HG03342 (cell line): ENCODE data around the gene NPHP4.

Experiments
- ATAC-seq: cut with Tn5 transposase; IDR thresholded peaks from one replicate; pipeline ENCODE4 v1.9.1; 2021; ENCODE audit warnings: mild to moderate bottlenecking, moderate library complexity; ENCODE audit not compliant: unreplicated experiment

NPHP4 gene

GRCh38 chr1:6004412-6005123 lies 12.3 kb upstream of the NPHP4 start:
- ATAC-seq: no peak

GRCh38 chr1:6003568-6004411 lies 11.6 kb upstream of the NPHP4 start:
- no peak for ATAC-seq

- no peak for ATAC-seq
Measured at GRCh38 chr1:6002714-6003501, 10.7 kb upstream of the NPHP4 start.

- ATAC-seq: no peak
Measured at GRCh38 chr1:6001992-6002576, 9.9 kb upstream of the NPHP4 start.

GRCh38 chr1:6000444-6001288 lies 8.4 kb upstream of the NPHP4 start:
- ATAC-seq: no peak

GRCh38 chr1:5999711-6000443 lies 7.7 kb upstream of the NPHP4 start:
- ATAC-seq: no peak

GRCh38 chr1:5998906-5999301 lies 6.7 kb upstream of the NPHP4 start:
- no peak for ATAC-seq

GRCh38 chr1:5998051-5998905 lies 6.1 kb upstream of the NPHP4 start:
- ATAC-seq: no peak

GRCh38 chr1:5997316-5997715 lies 5.1 kb upstream of the NPHP4 start:
- no peak for ATAC-seq

GRCh38 chr1:5996641-5997270 lies 4.5 kb upstream of the NPHP4 start:
- no peak for ATAC-seq

GRCh38 chr1:5995871-5996630 lies 3.8 kb upstream of the NPHP4 start:
- no peak for ATAC-seq

GRCh38 chr1:5994713-5995621 lies 2.7 kb upstream of the NPHP4 start:
- no peak for ATAC-seq

GRCh38 chr1:5993556-5994491 lies 1.6 kb upstream of the NPHP4 start:
- no peak for ATAC-seq

- peak; percentile 6 for ATAC-seq
Measured at GRCh38 chr1:5992814-5993555, 760 bp upstream of the NPHP4 start.
